ENCODE data around the gene KCP.

DNA sequence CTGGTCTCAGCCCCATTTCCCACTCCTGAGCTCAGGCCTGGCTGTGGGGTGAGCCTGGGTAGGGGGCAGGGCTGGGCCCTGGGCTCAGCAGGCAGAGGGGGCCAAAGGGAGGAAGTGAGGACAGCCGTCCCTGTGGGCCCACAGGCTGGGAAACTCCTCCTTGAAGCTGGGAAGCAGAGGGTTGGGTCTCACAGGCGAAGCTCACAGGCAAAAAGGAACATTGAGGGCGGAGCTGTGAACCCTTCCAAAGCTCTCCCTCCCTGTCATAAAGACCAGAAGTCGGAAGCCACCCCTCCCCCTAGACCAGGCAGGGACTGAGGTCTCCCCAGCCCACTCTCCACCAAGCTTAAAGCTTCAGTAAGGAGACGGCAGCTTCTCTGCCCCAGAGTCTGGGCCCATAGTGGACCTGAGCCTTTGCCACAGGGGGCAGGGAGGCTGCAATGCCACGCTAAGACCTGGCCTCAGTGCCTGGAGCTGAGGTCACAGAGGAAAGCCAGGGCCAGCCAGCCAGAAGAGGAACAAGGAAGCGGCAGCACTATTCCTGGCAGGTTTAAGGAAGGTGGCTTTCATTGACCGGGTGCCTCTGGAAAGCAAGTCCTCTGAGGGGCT, 1.0 kb upstream of the KCP start:
- TF ChIP-seq, protein P1, sequence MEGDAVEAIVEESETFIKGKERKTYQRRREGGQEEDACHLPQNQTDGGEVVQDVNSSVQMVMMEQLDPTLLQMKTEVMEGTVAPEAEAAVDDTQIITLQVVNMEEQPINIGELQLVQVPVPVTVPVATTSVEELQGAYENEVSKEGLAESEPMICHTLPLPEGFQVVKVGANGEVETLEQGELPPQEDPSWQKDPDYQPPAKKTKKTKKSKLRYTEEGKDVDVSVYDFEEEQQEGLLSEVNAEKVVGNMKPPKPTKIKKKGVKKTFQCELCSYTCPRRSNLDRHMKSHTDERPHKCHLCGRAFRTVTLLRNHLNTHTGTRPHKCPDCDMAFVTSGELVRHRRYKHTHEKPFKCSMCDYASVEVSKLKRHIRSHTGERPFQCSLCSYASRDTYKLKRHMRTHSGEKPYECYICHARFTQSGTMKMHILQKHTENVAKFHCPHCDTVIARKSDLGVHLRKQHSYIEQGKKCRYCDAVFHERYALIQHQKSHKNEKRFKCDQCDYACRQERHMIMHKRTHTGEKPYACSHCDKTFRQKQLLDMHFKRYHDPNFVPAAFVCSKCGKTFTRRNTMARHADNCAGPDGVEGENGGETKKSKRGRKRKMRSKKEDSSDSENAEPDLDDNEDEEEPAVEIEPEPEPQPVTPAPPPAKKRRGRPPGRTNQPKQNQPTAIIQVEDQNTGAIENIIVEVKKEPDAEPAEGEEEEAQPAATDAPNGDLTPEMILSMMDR (IDR thresholded peaks at IDR 0.05) = no peak
- no peak for TF ChIP-seq POLR2A (IDR thresholded peaks at IDR 0.05)
- TF ChIP-seq EP300 (IDR thresholded peaks at IDR 0.05) = no peak

Data from stomach (tissue), 4 donors.